K562 (cell line): ENCODE measurements around the gene TRIO. TPM values are rescaled to one million over a fixed set of nuclear protein-coding genes. Genes with fewer than 3 reads are reported as not detected.
A peak's percentile ranks its signal among the peaks of the same experiment; 100 is the strongest.

ENCODE experiments used
- ATAC-seq: fragments of 200-7000 bp; cut with Tn5 transposase; 3 replicates; pipeline ENCODE4 v1.9.1; 2020; ENCODE audit warnings: moderate library complexity
- BruUV-seq: library from RNA; stranded (reverse); fragments of 400-500 nt; replicated peaks from 2 replicates; lab custom pipeline; 2021; lab: Mats Ljungman, UMichigan
- CTCF ChIA-PET: fragments of 300-600 bp; formaldehyde crosslinking; extraction: SDS; loops from one replicate; lab custom pipeline; 2021; ENCODE audit warnings: low intra/inter-chr PET ratio; lab: Yijun Ruan, JAX
- POLR2A ChIA-PET: fragments of 300-600, 350-650 bp; sonication (Branson Sonifier 250); formaldehyde crosslinking; extraction: SDS; loops from one replicate; lab custom pipeline; 2021; ENCODE audit warnings: antibody characterized with exemption, inconsistent platforms; lab: Yijun Ruan, JAX
- DNase-seq, 4 experiments: peaks; one replicate each; pipeline versions ENCODE4 v3.0.0 to v3.0.0-alpha.2; 2011 to 2018; ENCODE audit warnings: low spot score in 3 of 4, mixed read lengths in 3 of 4; ENCODE audit errors: extremely low read depth in 1 of 4
- FAIRE-seq: peaks from 2 replicates; lab custom pipeline; 2011; peaks lifted over from hg19 to GRCh38; lab: Jason Lieb, UNC
- H2AFZ ChIP-seq: 2 replicates; pipeline ENCODE4 v1.6.0; 2011; ENCODE audit warnings: low read depth, low read length, control low read depth, inconsistent platforms
- H3K27ac ChIP-seq: fragments of 200-600 bp; 3 replicates; pipeline ENCODE4 v1.8.0; 2011; ENCODE audit warnings: low read depth, mild to moderate bottlenecking, control low read depth, inconsistent platforms, low read length, moderate library complexity, mixed read lengths; ENCODE audit errors: extremely low read depth
- H3K27me3 ChIP-seq, 2 experiments: fragments of 300-600 bp in 1 of 2; 2 replicates in 1 of 2; 3 replicates in 1 of 2; pipeline versions ENCODE4 v1.6.0 to v1.8.0; 2011; ENCODE audit warnings: inconsistent platforms in 2 of 2, low read length in 2 of 2, mild to moderate bottlenecking in 1 of 2, mixed read lengths in 1 of 2, moderate library complexity in 1 of 2; ENCODE audit not compliant: control insufficient read depth in 2 of 2, insufficient read depth in 2 of 2
- H3K36me3 ChIP-seq: fragments of 300-600 bp; 3 replicates; pipeline ENCODE4 v1.8.0; 2011; ENCODE audit warnings: mild to moderate bottlenecking, low read length, inconsistent platforms; ENCODE audit not compliant: control insufficient read depth, insufficient read depth
- H3K4me1 ChIP-seq, 2 experiments: fragments of 200-600 bp in 1 of 2; replicated peaks in 1 of 2; 2 replicates in 1 of 2; 3 replicates in 1 of 2; pipeline versions ENCODE4 v1.5.1 to v1.8.0; 2011; ENCODE audit warnings: inconsistent platforms in 2 of 2, low read length in 2 of 2, mild to moderate bottlenecking in 1 of 2, mixed read lengths in 1 of 2, moderate library complexity in 1 of 2; ENCODE audit not compliant: control insufficient read depth in 2 of 2, insufficient read depth in 2 of 2
- H3K4me2 ChIP-seq: 2 replicates; pipeline ENCODE4 v1.6.1; 2011; ENCODE audit warnings: low read length, control low read depth, inconsistent platforms, mixed read lengths; ENCODE audit not compliant: insufficient read depth
- H3K4me3 ChIP-seq: fragments of 200-600 bp; sonication (generic), shearing (Covaris generic); 2 replicates; pipeline ENCODE4 v1.5.1; 2016; ENCODE audit warnings: control low read depth, inconsistent platforms
- H3K79me2 ChIP-seq: fragments of 200-600 bp; 3 replicates; pipeline ENCODE4 v1.8.0; 2011; ENCODE audit warnings: low read length, inconsistent platforms; ENCODE audit not compliant: control insufficient read depth, insufficient read depth
- H3K9ac ChIP-seq, 2 experiments: 2 replicates each; pipeline versions ENCODE4 v1.6.0 to v1.6.1; 2011; ENCODE audit warnings: low read depth in 2 of 2, low read length in 2 of 2, control low read depth in 1 of 2, inconsistent platforms in 1 of 2, mild to moderate bottlenecking in 1 of 2, mixed read lengths in 1 of 2; ENCODE audit not compliant: insufficient read depth in 1 of 2
- H3K9me1 ChIP-seq: one replicate; pipeline ENCODE4 v1.6.0; 2011; ENCODE audit warnings: inconsistent platforms, mild to moderate bottlenecking, low read length, moderate library complexity; ENCODE audit not compliant: control insufficient read depth, insufficient read depth
- H3K9me3 ChIP-seq: replicated peaks from 2 replicates; pipeline ENCODE4 v1.5.1; 2011; ENCODE audit warnings: low read depth, low read length, inconsistent platforms; ENCODE audit not compliant: control insufficient read depth, insufficient read depth
- H4K20me1 ChIP-seq: replicated peaks from 2 replicates; pipeline ENCODE4 v1.6.1; 2011; ENCODE audit warnings: low read length, inconsistent platforms, mixed read lengths; ENCODE audit not compliant: control insufficient read depth, insufficient read depth
- CBX8 ChIP-seq: fragments of 200-600 bp; sonication (generic); IDR thresholded peaks from 2 replicates; pipeline ENCODE4 v1.6.1; 2012; ENCODE audit warnings: borderline replicate concordance, mixed run types, low read depth, mild to moderate bottlenecking, moderate library complexity, mixed read lengths, low read length, control low read depth, inconsistent platforms; ENCODE audit not compliant: poor library complexity, severe bottlenecking; ENCODE audit errors: extremely low read depth
- GATAD2B ChIP-seq: fragments of 450-650 bp; IDR thresholded peaks from 2 replicates; pipeline ENCODE4 v1.6.1; 2017; ENCODE audit warnings: mild to moderate bottlenecking, borderline replicate concordance
- HDAC8 ChIP-seq: fragments of 450-650 bp; IDR thresholded peaks from 2 replicates; pipeline ENCODE4 v1.6.1; 2016; ENCODE audit warnings: mild to moderate bottlenecking, missing genetic modification characterization, moderate library complexity, missing compliant biosample characterization
- HEY1 ChIP-seq: fragments of 250-450 bp; sonication (Bioruptor Pico); IDR thresholded peaks from 2 replicates; pipeline ENCODE4 v1.5.0; 2020; ENCODE audit warnings: mild to moderate bottlenecking, moderate library complexity, borderline replicate concordance
- MTA3 ChIP-seq: fragments of 450-650 bp; formaldehyde crosslinking; IDR thresholded peaks from 2 replicates; pipeline ENCODE4 v1.6.1; 2017; ENCODE audit warnings: mild to moderate bottlenecking, borderline replicate concordance
- NR0B1 ChIP-seq: fragments of 450-650 bp; IDR thresholded peaks from one replicate; pipeline ENCODE4 v1.6.1; 2018; ENCODE audit warnings: mild to moderate bottlenecking, moderate library complexity; ENCODE audit not compliant: partially characterized antibody
- NUFIP1 ChIP-seq: fragments of 450-650 bp; IDR thresholded peaks from 2 replicates; pipeline ENCODE4 v1.6.1; 2018; ENCODE audit not compliant: partially characterized antibody
- SP1 ChIP-seq: sonication (generic); formaldehyde crosslinking; IDR thresholded peaks from 2 replicates; pipeline ENCODE4 v1.8.1; 2022; ENCODE audit warnings: mild to moderate bottlenecking, missing genetic modification reagents
- ZC3H4 ChIP-seq: sonication (generic); formaldehyde crosslinking; IDR thresholded peaks from 2 replicates; pipeline ENCODE4 v1.9.0; 2021; ENCODE audit warnings: missing genetic modification reagents, borderline replicate concordance
- ZNF324 ChIP-seq: fragments of 250-450 bp; sonication (Bioruptor Pico); IDR thresholded peaks from 2 replicates; pipeline ENCODE4 v1.4.0; 2020; ENCODE audit warnings: mild to moderate bottlenecking
- ZNF384 ChIP-seq: IDR thresholded peaks from 2 replicates; pipeline ENCODE4 v1.6.1; 2012; ENCODE audit warnings: low read depth, low read length, improper control_type of control experiment
- WGBS: fragments of 100-300 bp; shearing (Covaris generic); methylation state at CpG from one replicate; pipeline ENCODE4 v1.1.6; 2016; ENCODE audit warnings: low coverage, mixed read lengths; ENCODE audit not compliant: insufficient coverage; ENCODE audit errors: missing lambda C conversion rate; 5-methylcytosine and 5-hydroxymethylcytosine counted together
- in situ Hi-C: fragments of 300-500 bp; cut with MboI; formaldehyde crosslinking; loops from 4 replicates; pipeline ENCODE4 v1.15.0; 2018; ENCODE audit warnings: inconsistent platforms, mixed read lengths
- intact Hi-C: fragments of 100-400 bp; cut with micrococcal nuclease; formaldehyde crosslinking; loops from 2 replicates; pipeline ENCODE4 v1.14.2; 2022
- polyA plus RNA-seq, 8 experiments: library from polyadenylated mRNA; depleted of rRNA in 4 of 8; stranded (reverse) in 5 of 8; unstranded in 3 of 8; fragments of >200 nt; fragmentation: Nextera tagmentation in 2 of 8; fragmentation: Illumina TruSeq in 1 of 8; extraction: Ambion mirVana in 2 of 8; extraction: Trizol in 1 of 8; gene quantifications; 2 replicates each; pipeline versions ENCODE4 v1.2.1 to v1.2.3, GENCODE V29; 2011 to 2014; ENCODE audit warnings: inconsistent platforms in 1 of 8, missing spikeins in 1 of 8
- total RNA-seq, 7 experiments: library from RNA; depleted of rRNA in 6 of 7; stranded (reverse); fragments of >200 nt in 6 of 7; fragmentation: Illumina TruSeq in 2 of 7; extraction: Trizol in 2 of 7; gene quantifications; 2 replicates each; pipeline versions ENCODE4 v1.2.1 to v1.2.3, GENCODE V29; 2011 to 2021; ENCODE audit warnings: low replicate concordance in 1 of 7

TRIO gene
- total and polyA plus RNA-seq, 9 of the 15 experiments (the other 6 are each of a cell fraction or from before 2014, with no cell fraction given): 0.24 to 5.0 (median 1.1) TPM

DNA sequence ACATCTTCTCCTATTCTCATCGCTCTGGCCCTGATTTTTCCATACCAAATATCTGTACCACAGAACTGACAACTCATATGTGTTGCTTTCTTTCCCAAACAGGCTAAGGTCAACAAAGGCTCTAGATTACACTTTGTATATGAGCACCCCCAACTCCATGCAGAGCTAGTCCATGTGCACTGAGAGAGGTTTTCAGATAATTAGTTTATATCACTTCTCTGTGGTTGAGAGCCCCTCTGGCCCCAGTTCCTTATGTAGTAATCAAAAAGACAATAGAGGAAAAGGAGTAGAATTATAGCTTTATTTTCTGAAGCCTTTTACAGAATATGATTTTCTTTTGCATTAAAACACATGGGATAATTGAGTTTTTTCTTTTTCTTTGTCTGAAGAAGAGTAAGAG, 120.0 kb downstream of the TRIO start (continued):
- TF ChIP-seq CBX8: no peak
- TF ChIP-seq NR0B1: no peak

- no peak for FAIRE-seq
- Histone ChIP-seq H3K4me3 (no peak overlapping the region), H3K27ac (no peak overlapping the region), H3K79me2 (no peaks in the 10 kb centered on the region), H3K36me3 (no peaks in the 10 kb centered on the region), H3K9ac (no peak overlapping the region), H3K9me3 (no peaks in the 10 kb centered on the region), H3K27me3 (no peaks in the 10 kb centered on the region), H3K4me2 (no peak overlapping the region), H2AFZ (peak overlapping the region; percentile 46; the same call in 1 of the 2 replicates), H4K20me1 (no peaks in the 10 kb centered on the region), H3K4me1 (peaks cover 18 to 29% of the 10 kb centered on the region in 2 experiments; a peak in 4 of 5 replicates), H3K9me1 (no peaks in the 10 kb centered on the region)
- no peak for DNase-seq
- POLR2A ChIA-PET: no interaction called here
- intact Hi-C loops: no loop called here
- WGBS: 57% methylated on average over 2 of the region's 2 CpGs
- in situ Hi-C loops: no loop called here
- BruUV-seq: no TSS peak
- TF ChIP-seq HEY1 (CRISPR knock-in tag) (no peak), HDAC8 (tag) (no peak), MTA3 (no peak), SP1 (CRISPR knock-in tag) (no peak), ZNF384 (no peak), GATAD2B (no peak), NUFIP1 (no peak), ZNF324 (CRISPR knock-in tag) (no peak), ZC3H4 (no peak)
- CTCF ChIA-PET: no interaction called here
- no peak for ATAC-seq
Measured at GRCh38 chr5:14263699-14264098, 120.6 kb downstream of the TRIO start.
